Endothelial cell of umbilical vein (primary cell): ENCODE results near the gene VIPR2. TPM values are rescaled to one million over a fixed set of nuclear protein-coding genes. Genes with fewer than 3 reads are reported as not detected.

Experiments
- BruUV-seq: library from RNA; stranded (reverse); fragments of 400-500 nt; replicated peaks from 2 replicates; lab custom pipeline; 2021; lab: Mats Ljungman, UMichigan
- CTCF ChIA-PET: fragments of 300-600, 350-600 bp; sonication (Branson Sonifier 250); formaldehyde crosslinking; loops from one replicate; lab custom pipeline; 2021; ENCODE audit warnings: antibody characterized with exemption, inconsistent platforms; lab: Charles Lee
- POLR2A ChIA-PET: fragments of 300-600, 350-600 bp; sonication (Branson Sonifier 250); formaldehyde crosslinking; loops from one replicate; lab custom pipeline; 2021; ENCODE audit warnings: antibody characterized with exemption, inconsistent platforms; lab: Charles Lee
- DNase-seq: peaks from one replicate; pipeline ENCODE4 v3.0.0-alpha.2; 2011; ENCODE audit warnings: low read depth, low spot score
- FAIRE-seq: peaks from 2 replicates; lab custom pipeline; 2011; peaks lifted over from hg19 to GRCh38; lab: Jason Lieb, UNC
- H2AFZ ChIP-seq: 2 replicates; pipeline ENCODE4 v1.6.0; 2012; ENCODE audit warnings: low read depth, low read length, control low read depth, inconsistent platforms
- H3K27ac ChIP-seq: 2 replicates; pipeline ENCODE4 v1.5.1; 2011; ENCODE audit warnings: low read depth, mild to moderate bottlenecking, control low read depth, low read length, moderate library complexity; ENCODE audit not compliant: insufficient read depth
- H3K27me3 ChIP-seq, 2 experiments: 2 replicates each; pipeline versions ENCODE4 v1.6.0 to v1.6.1; 2011; ENCODE audit warnings: low read length in 2 of 2, mixed read lengths in 1 of 2; ENCODE audit not compliant: control insufficient read depth in 2 of 2, insufficient read depth in 2 of 2
- H3K36me3 ChIP-seq, 2 experiments: 2 replicates in 1 of 2; 3 replicates in 1 of 2; pipeline ENCODE4 v1.5.1; 2011; ENCODE audit warnings: low read length in 2 of 2, mild to moderate bottlenecking in 1 of 2, moderate library complexity in 1 of 2; ENCODE audit not compliant: control insufficient read depth in 2 of 2, insufficient read depth in 2 of 2; ENCODE audit errors: extremely low read depth in 1 of 2
- H3K4me1 ChIP-seq: 3 replicates; pipeline ENCODE4 v1.5.1; 2011; ENCODE audit warnings: mild to moderate bottlenecking, low read length; ENCODE audit not compliant: control insufficient read depth, insufficient read depth; ENCODE audit errors: extremely low read depth
- H3K4me2 ChIP-seq: 2 replicates; pipeline ENCODE4 v1.6.1; 2011; ENCODE audit warnings: low read length, control low read depth, mixed read lengths; ENCODE audit not compliant: insufficient read depth
- H3K4me3 ChIP-seq, 3 experiments: fragments of 200-600 bp in 1 of 3; sonication (generic), shearing (Covaris generic) in 1 of 3; replicated peaks in 1 of 3; 2 replicates each; pipeline ENCODE4 v1.5.1; 2011 to 2016; ENCODE audit warnings: control low read depth in 3 of 3, low read length in 3 of 3, mild to moderate bottlenecking in 2 of 3, inconsistent platforms in 1 of 3, low read depth in 1 of 3, moderate library complexity in 1 of 3; ENCODE audit not compliant: insufficient read depth in 1 of 3
- H3K79me2 ChIP-seq: 2 replicates; pipeline ENCODE4 v1.6.0; 2012; ENCODE audit warnings: low read length, inconsistent platforms; ENCODE audit not compliant: control insufficient read depth, insufficient read depth
- H3K9ac ChIP-seq: replicated peaks from 2 replicates; pipeline ENCODE3; 2011; ENCODE audit warnings: low read length, control low read depth; ENCODE audit not compliant: insufficient read depth; ENCODE audit errors: extremely low read depth
- H3K9me1 ChIP-seq: replicated peaks from 3 replicates; pipeline ENCODE4 v1.6.0; 2011; ENCODE audit warnings: mild to moderate bottlenecking, low read length; ENCODE audit not compliant: control insufficient read depth, insufficient read depth; ENCODE audit errors: extremely low read depth
- H3K9me3 ChIP-seq: replicated peaks from 2 replicates; pipeline ENCODE4 v1.5.1; 2012; ENCODE audit warnings: low read length, inconsistent platforms; ENCODE audit not compliant: control insufficient read depth, insufficient read depth
- H4K20me1 ChIP-seq: replicated peaks from 2 replicates; pipeline ENCODE3; 2011; ENCODE audit warnings: mild to moderate bottlenecking, low read length; ENCODE audit not compliant: control insufficient read depth, insufficient read depth; ENCODE audit errors: extremely low read depth
- EZH2 ChIP-seq: IDR thresholded peaks from 2 replicates; pipeline ENCODE4 v1.6.1; 2012; ENCODE audit warnings: borderline replicate concordance, low read depth, mild to moderate bottlenecking, moderate library complexity, low read length, inconsistent platforms; ENCODE audit not compliant: severe bottlenecking
- FOS ChIP-seq: IDR thresholded peaks from 2 replicates; pipeline ENCODE4 v1.6.1; 2011; ENCODE audit warnings: mild to moderate bottlenecking, low read length, moderate library complexity, borderline replicate concordance; ENCODE audit not compliant: insufficient read depth
- GATA2 ChIP-seq: IDR thresholded peaks from 2 replicates; pipeline ENCODE4 v1.7.0; 2011; ENCODE audit warnings: low read depth, mild to moderate bottlenecking, moderate library complexity, mixed read lengths, low read length; ENCODE audit not compliant: insufficient read length, insufficient read depth
- JUN ChIP-seq: IDR thresholded peaks from 2 replicates; pipeline ENCODE4 v1.6.1; 2011; ENCODE audit warnings: borderline replicate concordance, low read depth; ENCODE audit not compliant: insufficient read length, insufficient read depth
- MYC ChIP-seq: IDR thresholded peaks from one replicate; pipeline ENCODE4 v1.6.1; 2011; ENCODE audit warnings: mild to moderate bottlenecking, low read depth, low read length
- POLR2A ChIP-seq: IDR thresholded peaks from 2 replicates; pipeline ENCODE4 v1.6.1; 2012; ENCODE audit warnings: low read depth, mild to moderate bottlenecking, control low read depth, low read length
- POLR2AphosphoS5 ChIP-seq: IDR thresholded peaks from 2 replicates; pipeline ENCODE4 v1.6.1; 2012; ENCODE audit warnings: low read depth, mild to moderate bottlenecking, control low read depth, low read length, moderate library complexity; ENCODE audit not compliant: insufficient read depth
- dilution Hi-C: fragments of 300-500 bp; cut with MboI; formaldehyde crosslinking; loops from one replicate; pipeline ENCODE4 v1.15.0; 2019; ENCODE audit warnings: low sequenced_read_pairs; ENCODE audit not compliant: extremely low pct_ligation_motif_present
- intact Hi-C: fragments of 100-400 bp; cut with micrococcal nuclease; formaldehyde crosslinking; loops from one replicate; pipeline ENCODE4 v1.10.0; 2022
- polyA plus RNA-seq, 4 experiments: library from polyadenylated mRNA; depleted of rRNA in 3 of 4; stranded (reverse) in 3 of 4; unstranded in 1 of 4; fragments of >200 nt; gene quantifications; 2 replicates each; pipeline versions ENCODE4 v1.2.1 to v1.2.3, GENCODE V29; 2011 to 2012; ENCODE audit warnings: missing spikeins in 1 of 4
- total RNA-seq: library from RNA; stranded (reverse); gene quantifications from 2 replicates; pipeline ENCODE4 v1.2.3, GENCODE V29; 2021
- TF ChIP-seq, protein P1 (sequence below), 2 donors: IDR thresholded peaks; 1 replicate in 1 of 2; 2 replicates in 1 of 2; pipeline ENCODE4 v1.5.1; 2011; ENCODE audit warnings: low read length in 2 of 2, mild to moderate bottlenecking in 2 of 2, moderate library complexity in 2 of 2, control low read depth in 1 of 2, inconsistent platforms in 1 of 2, low read depth in 1 of 2; ENCODE audit not compliant: insufficient read depth in 1 of 2; ENCODE audit errors: extremely low read depth in 1 of 2
- TF ChIP-seq, protein P2 (sequence below): IDR thresholded peaks from 2 replicates; pipeline ENCODE4 v1.6.1; 2011; ENCODE audit not compliant: insufficient read depth, insufficient read length

VIPR2 gene
- total and polyA plus RNA-seq, 2 donors (not counting 3 experiments of a cell fraction or from before 2014, with no cell fraction given), result not detected

DNA sequence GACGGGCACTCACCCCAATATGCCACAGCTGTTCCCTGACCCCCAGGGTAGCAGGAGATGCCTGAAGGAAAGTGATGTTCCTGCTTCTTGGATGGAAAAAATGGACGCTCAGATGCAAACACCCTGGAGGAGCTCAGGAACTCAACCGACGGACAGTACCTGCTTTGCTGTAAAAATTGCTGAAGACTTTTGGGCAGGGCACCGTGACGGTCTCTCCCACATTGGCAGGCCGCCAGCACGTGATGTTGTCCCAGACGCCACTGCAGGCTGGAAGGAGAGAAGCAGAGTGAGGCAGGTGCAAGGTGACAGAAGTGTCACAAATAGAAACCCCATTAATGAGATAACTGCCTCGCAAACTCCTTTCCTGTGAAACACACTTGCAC lies 35.0 kb downstream of the VIPR2 start:
- no TSS peak for BruUV-seq
- Histone ChIP-seq H3K36me3 (no peaks in the 10 kb centered on the region), H4K20me1 (no peaks in the 10 kb centered on the region), H3K9me1 (no peaks in the 10 kb centered on the region), H3K4me2 (no peak overlapping the region), H3K79me2 (no peaks in the 10 kb centered on the region), H3K27me3 (no peaks in the 10 kb centered on the region), H2AFZ (no peak overlapping the region), H3K9ac (no peak overlapping the region), H3K4me3 (no peak overlapping the region), H3K4me1 (no peaks in the 10 kb centered on the region), H3K27ac (no peak overlapping the region), H3K9me3 (no peaks in the 10 kb centered on the region)
- dilution Hi-C loops (no loop called here), intact Hi-C loops (no loop called here)
- DNase-seq (no peak), FAIRE-seq (no peak)
- ChIA-PET CTCF (no interaction called here), POLR2A (no interaction called here)
- TF ChIP-seq POLR2AphosphoS5, result no peak
- no peak for TF ChIP-seq POLR2A
- TF ChIP-seq FOS, result no peak
- no peak for TF ChIP-seq EZH2
- no peak for TF ChIP-seq MYC
- TF ChIP-seq, protein P1, sequence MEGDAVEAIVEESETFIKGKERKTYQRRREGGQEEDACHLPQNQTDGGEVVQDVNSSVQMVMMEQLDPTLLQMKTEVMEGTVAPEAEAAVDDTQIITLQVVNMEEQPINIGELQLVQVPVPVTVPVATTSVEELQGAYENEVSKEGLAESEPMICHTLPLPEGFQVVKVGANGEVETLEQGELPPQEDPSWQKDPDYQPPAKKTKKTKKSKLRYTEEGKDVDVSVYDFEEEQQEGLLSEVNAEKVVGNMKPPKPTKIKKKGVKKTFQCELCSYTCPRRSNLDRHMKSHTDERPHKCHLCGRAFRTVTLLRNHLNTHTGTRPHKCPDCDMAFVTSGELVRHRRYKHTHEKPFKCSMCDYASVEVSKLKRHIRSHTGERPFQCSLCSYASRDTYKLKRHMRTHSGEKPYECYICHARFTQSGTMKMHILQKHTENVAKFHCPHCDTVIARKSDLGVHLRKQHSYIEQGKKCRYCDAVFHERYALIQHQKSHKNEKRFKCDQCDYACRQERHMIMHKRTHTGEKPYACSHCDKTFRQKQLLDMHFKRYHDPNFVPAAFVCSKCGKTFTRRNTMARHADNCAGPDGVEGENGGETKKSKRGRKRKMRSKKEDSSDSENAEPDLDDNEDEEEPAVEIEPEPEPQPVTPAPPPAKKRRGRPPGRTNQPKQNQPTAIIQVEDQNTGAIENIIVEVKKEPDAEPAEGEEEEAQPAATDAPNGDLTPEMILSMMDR (IDR thresholded peaks at IDR 0.05; ENCODE audit: extremely low read depth in 1 of 2, insufficient read depth in 1 of 2, low read depth in 1 of 2, low read length in 2 of 2), result no peak
- TF ChIP-seq JUN, result no peak
- no peak for TF ChIP-seq GATA2
- TF ChIP-seq, protein P2, sequence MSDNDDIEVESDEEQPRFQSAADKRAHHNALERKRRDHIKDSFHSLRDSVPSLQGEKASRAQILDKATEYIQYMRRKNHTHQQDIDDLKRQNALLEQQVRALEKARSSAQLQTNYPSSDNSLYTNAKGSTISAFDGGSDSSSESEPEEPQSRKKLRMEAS, result no peak
